ES-I3 (cell line): ENCODE measurements around the gene SF3B3.
"Not testable (repeated sequence)": the region's sequence is repeated elsewhere in the genome, so short reads cannot be mapped to it uniquely, and the experiment has no call there.

Experiments
- H3K36me3 ChIP-seq: 2 replicates; pipeline ENCODE4 v1.6.1; 2013; ENCODE audit warnings: mild to moderate bottlenecking, low read length, control low read depth, moderate library complexity; ENCODE audit not compliant: insufficient read depth
- H3K4me1 ChIP-seq: 2 replicates; pipeline ENCODE4 v1.6.1; 2013; ENCODE audit warnings: mild to moderate bottlenecking, control low read depth, low read length; ENCODE audit not compliant: insufficient read depth
- H3K9ac ChIP-seq: 2 replicates; pipeline ENCODE4 v1.6.1; 2013; ENCODE audit warnings: low read depth, mild to moderate bottlenecking, low read length, moderate library complexity
- H3K9me3 ChIP-seq: 2 replicates; pipeline ENCODE4 v1.6.1; 2013; ENCODE audit warnings: mild to moderate bottlenecking, low read length, moderate library complexity; ENCODE audit not compliant: control insufficient read depth, insufficient read depth

SF3B3 gene

DNA sequence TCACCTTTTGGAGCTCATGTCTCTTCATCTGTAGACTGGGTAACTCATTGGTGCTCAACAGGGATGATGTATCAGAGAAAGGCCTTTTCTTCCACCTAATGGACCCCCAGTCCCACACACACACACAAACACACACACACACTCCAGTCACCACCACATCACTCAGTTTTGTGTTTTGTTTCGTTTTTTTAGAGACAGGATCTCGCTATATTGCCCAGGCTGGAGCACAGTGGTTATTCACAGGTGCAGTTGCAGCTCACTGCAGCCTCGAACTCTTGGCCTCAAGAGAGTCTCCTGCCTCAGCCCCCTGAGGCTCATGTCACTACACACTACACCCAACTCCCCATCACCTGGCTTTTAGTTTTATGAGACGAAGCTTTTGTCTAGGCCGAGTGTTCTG is 55.6 kb downstream of the SF3B3 start:
- H3K4me1 ChIP-seq: peaks cover 3% of the 10 kb centered on the region; the same call in 1 of the 2 replicates

DNA sequence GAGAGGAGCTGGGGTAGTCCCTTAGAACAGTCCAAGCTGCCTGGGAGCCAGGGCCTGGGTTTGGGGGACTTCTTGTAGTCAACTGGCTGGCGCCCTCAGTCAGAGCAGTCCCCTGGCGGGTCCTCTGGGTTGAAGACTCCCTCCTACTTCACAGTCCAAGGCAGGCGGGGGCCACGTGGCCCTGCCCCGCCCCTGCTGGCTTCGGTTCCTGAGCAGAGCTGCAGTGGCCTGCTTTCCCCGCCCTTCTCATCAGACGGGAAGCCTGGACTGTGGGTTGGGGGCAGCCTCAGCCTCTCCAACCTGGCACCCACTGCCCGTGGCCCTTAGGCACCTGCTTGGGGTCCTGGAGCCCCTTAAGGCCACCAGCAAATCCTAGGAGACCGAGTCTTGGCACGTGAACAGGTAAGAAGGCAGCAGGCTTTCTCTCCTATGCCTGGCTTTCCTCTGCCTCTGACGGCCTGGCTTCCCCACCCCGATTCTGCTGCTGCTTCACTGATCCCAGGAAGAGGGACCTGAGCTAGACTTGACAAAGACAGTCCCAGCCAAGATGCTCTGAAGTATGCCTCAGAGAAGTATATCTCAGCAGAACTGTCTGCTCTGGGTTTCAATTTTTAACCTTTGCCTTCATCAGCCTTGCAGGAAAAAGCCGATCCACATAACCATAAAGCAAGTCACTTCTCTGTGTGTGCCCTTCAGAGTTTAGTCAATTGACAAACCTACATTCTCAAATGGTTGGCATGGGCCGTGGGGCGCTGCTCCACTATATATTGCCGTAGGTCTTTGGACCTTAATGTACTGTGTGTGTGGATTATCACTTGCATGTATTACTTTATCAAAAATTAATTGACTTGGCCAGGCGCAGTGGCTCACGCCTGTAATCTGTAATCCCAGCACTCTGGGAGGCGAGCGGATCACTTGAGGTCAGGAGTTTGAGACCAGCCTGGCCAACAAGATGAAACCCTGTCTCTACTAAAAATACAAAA is 56.3 kb downstream of the SF3B3 start:
- Histone ChIP-seq H3K9ac (no peak overlapping the region), H3K4me1 (peaks cover 3% of the 10 kb centered on the region; the same call in 1 of the 2 replicates), H3K9me3 (no peaks in the 10 kb centered on the region), H3K36me3 (no peaks in the 10 kb centered on the region)

More for the DNA sequence above, 55.6 kb downstream of the SF3B3 start:
- Histone ChIP-seq H3K36me3 (no peaks in the 10 kb centered on the region; the same call in 1 of the 2 replicates), H3K9me3 (no peaks in the 10 kb centered on the region), H3K9ac (no peak overlapping the region)

DNA sequence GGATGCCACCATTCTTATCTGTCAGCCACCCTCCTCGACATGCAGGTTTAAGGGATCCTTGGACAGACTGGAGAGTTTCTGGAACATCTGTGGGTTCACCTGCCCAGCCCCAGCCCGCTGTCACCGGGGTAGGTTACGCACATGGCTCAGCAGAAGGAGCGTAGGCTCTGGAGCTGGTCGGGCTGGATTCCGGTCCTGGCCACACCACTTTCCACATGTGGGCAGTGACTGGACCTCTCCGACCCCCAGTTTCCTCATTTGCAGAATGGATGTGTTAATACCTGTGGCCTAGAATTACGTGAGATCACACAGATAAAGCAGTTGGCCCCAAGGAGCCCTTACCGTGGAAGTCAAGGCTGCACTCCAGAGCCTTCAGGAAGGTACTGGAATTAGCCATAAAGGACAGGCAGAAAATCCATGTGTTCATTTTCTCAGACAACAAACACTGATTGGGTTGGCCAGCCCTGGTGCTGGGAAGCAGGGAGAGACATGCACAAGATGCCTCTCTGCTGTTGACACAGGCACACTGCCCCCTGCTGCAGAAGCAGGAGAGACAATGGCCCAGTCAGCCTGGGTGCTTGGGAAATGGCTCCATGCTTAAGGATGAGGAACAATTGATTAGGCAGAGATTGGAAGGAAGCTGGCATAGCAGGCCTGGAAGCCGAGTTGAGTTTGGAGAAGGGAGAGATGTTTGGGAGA is 58.8 kb downstream of the SF3B3 start:
- H3K4me1 ChIP-seq: no peaks in the 10 kb centered on the region
- no peaks in the 10 kb centered on the region for H3K9me3 ChIP-seq
- no peak overlapping the region for H3K9ac ChIP-seq
- no peaks in the 10 kb centered on the region for H3K36me3 ChIP-seq

DNA sequence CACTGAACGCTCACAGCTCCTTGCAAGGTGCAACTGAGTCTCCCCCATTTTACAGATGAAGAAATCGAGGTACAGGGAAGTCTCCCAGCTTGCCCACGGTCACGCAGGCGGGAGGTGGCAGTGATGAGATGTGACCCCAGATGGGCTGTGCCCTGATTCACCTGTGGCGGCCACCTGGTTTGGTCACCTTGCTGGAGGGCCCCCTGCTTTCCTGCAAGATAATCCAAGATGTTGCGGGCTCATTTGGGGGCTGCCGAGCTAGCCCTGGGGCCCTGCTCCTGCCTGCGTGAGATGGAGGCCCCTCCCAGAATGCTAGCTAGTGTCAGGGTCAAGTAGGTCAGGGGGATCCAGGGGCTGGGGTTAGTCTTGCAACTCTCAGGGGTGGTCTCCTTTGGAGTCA is 63.1 kb downstream of the SF3B3 start:
- Histone ChIP-seq H3K9ac (no peak overlapping the region), H3K9me3 (no peaks in the 10 kb centered on the region), H3K36me3 (no peaks in the 10 kb centered on the region), H3K4me1 (no peaks in the 10 kb centered on the region; the same call in 1 of the 2 replicates)

DNA sequence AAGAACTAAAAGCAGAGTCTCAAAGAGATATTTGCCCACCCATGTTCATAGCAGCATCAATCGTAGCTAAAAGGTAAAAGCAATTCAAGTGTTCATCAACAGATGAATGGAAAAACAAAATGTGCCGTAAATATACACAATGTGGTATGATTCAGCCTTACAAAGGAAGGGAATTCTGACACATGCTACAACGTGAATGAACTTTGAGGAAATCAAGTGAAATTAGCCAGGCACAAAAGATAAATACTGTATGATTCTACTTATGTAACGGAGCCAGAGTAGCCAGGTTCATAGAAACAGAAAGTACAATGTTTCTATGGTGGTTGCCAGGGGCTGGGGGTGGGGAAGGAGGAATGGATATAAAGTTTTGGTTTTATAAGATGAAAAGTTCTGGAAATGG is 64.9 kb downstream of the SF3B3 start:
- Histone ChIP-seq H3K9me3 (no peaks in the 10 kb centered on the region), H3K4me1 (no peaks in the 10 kb centered on the region; the same call in 1 of the 2 replicates), H3K9ac (no peak overlapping the region), H3K36me3 (no peaks in the 10 kb centered on the region)

DNA sequence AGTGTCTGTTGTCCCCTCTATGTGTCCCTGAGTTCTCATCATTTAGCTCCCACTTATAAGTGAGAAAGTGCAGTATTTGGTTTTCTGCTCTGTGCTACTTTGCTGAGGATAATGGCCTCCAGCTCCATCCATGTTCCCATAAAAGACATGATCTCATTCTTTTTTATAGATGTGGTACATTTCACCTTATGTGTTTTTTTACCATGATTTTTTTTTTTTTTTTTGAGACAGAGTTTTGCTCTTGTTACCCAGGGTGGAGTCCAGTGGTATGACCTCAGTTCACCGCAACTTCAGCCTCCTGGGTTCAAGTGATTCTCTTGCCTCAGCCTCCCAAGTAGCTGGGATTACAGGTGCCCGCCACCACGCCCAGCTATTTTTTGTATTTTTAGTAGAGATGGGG is 65.8 kb downstream of the SF3B3 start:
- H3K36me3 ChIP-seq, H3K9me3 ChIP-seq, H3K9ac ChIP-seq, H3K4me1 ChIP-seq: not testable (repeated sequence)

DNA sequence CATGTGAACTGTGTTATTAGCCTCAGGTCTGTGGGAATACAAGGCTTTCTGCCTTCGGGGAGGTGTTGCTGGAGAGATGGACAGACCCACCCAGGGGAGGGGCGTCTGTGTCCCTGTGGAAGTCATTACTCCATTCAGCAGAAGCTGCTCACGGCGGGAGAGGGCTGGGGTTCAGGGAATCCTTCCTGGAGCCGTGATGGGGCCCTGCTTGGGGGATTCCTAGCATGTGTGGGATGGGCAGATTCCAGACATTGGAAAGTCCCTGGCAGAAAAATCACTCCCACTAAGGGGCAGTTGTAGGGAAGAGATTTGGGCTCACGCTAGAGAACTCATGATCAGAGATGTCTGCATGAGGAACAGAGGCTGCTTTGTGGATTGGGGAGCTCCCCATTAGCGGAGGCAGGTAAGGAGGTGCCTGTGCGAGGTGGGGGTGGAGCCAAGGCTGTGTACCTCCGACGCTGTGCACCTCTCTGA is 66.4 kb downstream of the SF3B3 start:
- H3K36me3 ChIP-seq: no peaks in the 10 kb centered on the region
- no peaks in the 10 kb centered on the region for H3K9me3 ChIP-seq
- H3K9ac ChIP-seq: no peak overlapping the region
- no peaks in the 10 kb centered on the region; the same call in 1 of the 2 replicates for H3K4me1 ChIP-seq

DNA sequence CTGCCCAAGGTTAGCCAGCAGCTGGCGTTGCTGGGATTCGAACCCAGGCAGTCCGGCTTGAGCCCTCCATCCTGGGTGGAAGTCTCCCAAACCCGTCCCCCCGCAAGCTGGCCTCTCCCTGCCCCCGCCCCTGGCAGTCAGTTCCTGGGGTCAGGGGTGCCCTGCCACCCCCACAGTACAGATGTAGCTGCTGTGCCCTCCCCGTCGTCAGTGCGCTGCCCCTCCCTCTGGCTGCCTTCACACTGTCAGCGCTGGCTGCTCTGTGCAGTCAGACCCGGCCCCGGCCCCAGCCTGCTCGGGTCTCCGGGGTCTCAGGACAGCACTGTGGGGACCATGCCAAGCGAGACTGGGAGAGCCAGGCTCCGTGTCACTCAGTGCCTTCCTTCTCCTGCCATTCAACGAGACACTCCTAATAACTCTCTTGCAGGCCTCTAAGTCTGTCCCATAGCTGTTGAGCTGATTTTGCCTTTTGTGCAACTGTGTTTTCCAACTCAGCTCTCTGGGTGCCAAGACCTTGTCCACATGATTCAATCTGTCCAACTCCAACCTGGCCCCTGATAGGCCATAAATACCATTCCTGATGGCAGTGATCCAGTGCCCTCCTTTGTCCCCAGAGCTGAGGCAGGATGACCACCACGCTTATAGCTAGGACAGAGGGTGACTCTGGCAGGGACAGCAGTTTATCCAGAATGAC is 67.3 kb downstream of the SF3B3 start:
- no peak overlapping the region for H3K9ac ChIP-seq

DNA sequence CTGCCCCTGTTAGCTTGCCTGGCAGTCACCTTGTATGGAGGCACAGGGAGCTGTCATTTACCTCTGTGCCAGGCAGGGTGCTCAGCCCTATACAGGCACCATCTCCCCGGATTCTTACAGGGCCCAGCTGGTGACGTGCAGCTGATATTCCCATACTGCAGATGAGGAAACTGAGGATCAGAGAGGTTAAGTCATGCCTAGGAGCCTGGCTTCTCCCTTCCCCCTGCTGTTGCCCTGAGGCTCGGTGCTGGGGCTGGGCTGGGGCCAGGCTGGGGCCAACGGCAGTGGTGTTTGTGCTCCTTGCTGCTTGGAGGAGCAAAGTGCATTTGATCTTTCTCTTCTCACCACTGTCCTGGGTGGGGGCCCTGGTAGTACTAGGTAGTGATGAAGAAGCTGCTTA is 68.0 kb downstream of the SF3B3 start:
- H3K36me3 ChIP-seq: no peaks in the 10 kb centered on the region
- no peaks in the 10 kb centered on the region for H3K9me3 ChIP-seq
- no peak overlapping the region for H3K9ac ChIP-seq
- H3K4me1 ChIP-seq: no peaks in the 10 kb centered on the region; the same call in 1 of the 2 replicates

More for the DNA sequence above, 67.3 kb downstream of the SF3B3 start:
- Histone ChIP-seq H3K36me3 (no peaks in the 10 kb centered on the region), H3K4me1 (no peaks in the 10 kb centered on the region; the same call in 1 of the 2 replicates), H3K9me3 (no peaks in the 10 kb centered on the region)

DNA sequence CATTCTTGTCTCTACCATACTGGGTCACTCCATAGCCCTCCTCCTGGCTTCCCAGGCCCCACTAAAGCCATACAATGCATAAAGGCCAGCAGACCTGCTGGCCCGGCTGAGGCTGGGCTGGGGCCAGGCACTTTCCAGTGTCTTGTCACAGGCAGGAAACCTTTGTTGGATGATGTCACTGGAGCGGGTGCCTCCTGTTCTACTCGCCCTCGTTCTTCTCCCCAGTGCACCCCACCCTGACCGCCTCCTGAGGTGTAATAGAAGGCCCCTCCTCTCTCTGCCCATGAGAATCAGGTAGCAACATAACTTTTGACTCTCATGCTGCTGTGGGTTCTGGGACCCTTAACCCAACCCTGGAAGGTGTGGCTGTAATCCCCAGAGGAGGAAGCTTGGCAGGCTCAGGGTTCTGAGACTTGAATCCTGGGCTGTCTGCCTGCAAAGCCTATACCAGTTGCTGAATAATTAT is 68.5 kb downstream of the SF3B3 start:
- no peaks in the 10 kb centered on the region for H3K9me3 ChIP-seq
- H3K36me3 ChIP-seq: no peaks in the 10 kb centered on the region
- no peaks in the 10 kb centered on the region; the same call in 1 of the 2 replicates for H3K4me1 ChIP-seq
- no peak overlapping the region for H3K9ac ChIP-seq

DNA sequence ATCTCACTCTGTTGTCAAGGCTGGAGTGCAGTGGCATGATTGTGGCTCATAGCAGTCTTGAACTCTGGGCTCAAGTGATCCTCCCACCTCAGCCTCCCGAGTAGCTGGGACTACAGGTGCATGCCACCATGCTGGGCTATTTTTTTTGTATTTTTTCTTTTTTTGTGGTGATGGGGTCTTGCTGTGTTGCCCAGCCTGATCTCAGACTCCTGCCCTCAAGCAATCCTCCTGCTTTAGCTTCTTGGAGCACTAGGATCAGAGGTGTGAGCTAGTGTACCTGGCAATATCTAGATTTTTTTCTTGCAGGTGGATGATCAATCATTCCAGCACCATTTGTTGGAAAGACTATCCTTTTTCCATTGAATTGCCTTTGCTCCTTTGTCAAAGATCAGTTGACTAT is 69.9 kb downstream of the SF3B3 start:
- Histone ChIP-seq H3K9me3 (no peaks in the 10 kb centered on the region), H3K36me3 (no peaks in the 10 kb centered on the region), H3K9ac (no peak overlapping the region), H3K4me1 (no peaks in the 10 kb centered on the region; the same call in 1 of the 2 replicates)

DNA sequence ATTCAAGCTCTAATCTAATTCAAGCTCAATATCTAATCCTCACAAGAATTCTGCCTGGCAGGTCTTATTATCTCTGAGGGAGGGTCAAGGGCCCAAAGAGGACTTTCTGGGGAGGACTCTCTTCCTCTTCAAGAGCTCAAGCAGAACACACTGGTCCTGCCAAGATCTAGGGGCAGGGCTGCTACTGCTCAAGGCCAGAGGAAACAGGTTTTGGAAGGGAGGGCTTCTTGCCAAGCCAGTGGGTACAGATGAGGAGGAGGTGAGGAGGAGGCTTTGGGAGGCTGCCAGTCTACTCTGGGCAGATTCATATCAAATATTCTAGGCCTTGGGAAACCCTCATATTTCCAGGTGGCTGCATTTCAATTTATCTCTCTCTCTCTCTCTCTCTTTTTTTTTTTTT is 71.0 kb downstream of the SF3B3 start:
- no peaks in the 10 kb centered on the region for H3K9me3 ChIP-seq
- H3K36me3 ChIP-seq: no peaks in the 10 kb centered on the region
- H3K4me1 ChIP-seq: no peaks in the 10 kb centered on the region; the same call in 1 of the 2 replicates
- no peak overlapping the region for H3K9ac ChIP-seq

DNA sequence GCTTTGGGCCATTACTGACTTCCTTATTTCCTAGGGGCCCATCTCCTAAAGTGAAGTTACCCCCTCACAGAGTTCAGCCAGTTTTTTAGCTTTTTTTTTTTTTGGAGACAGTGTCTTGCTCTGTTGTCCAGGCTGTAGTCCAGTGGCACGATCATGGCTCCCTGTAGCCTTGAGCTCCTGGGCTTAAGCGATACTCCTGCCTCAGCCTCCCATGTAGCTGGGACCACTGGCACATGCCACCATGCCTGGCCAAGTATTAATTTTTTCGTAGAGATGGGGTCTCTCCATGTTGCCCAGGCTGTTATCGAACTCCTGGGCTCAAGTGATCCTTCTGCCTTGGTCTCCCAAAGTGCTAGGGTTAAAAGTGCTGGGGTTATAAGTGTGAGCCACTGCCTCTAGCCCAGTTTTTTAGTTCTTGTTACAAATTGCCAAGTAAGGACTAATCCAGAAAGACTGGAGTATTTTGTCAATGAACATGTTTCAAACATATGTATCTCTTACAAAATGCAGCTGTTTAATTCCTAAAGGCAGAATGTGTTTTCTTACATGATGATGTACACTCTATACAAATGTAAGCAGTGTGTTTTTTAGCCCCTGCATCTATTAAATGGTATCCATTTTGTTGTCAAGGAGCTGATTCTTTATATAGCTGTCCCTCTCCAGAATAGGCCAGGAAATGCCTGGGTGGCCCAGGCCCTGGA is 73.7 kb downstream of the SF3B3 start:
- no peak overlapping the region for H3K9ac ChIP-seq
- no peaks in the 10 kb centered on the region for H3K36me3 ChIP-seq
- no peaks in the 10 kb centered on the region for H3K4me1 ChIP-seq
- H3K9me3 ChIP-seq: no peaks in the 10 kb centered on the region
